SK-N-MC (cell line): Measurements from ENCODE around the gene AQP9.

Experiments
- FOXP2 ChIP-seq: optimal IDR thresholded peaks from 2 replicates; pipeline ENCODE3; 2011; ENCODE audit warnings: mild to moderate bottlenecking, moderate library complexity; ENCODE audit not compliant: insufficient read depth; ENCODE audit errors: extremely low read length, control extremely low read depth
- POLR2AphosphoS5 ChIP-seq: IDR thresholded peaks from 2 replicates; pipeline ENCODE4 v1.6.1; 2012; ENCODE audit warnings: mild to moderate bottlenecking, low read depth, low read length, borderline replicate concordance

GRCh38 chr15:58103482-58103881 is 34.7 kb upstream of the AQP9 start:
- TF ChIP-seq POLR2AphosphoS5 (no peak), FOXP2 (no peak)
